Neural cell (in vitro differentiated cells): ENCODE data around the gene AFF1. TPM values are rescaled to one million over a fixed set of nuclear protein-coding genes. Genes with fewer than 3 reads are reported as not detected.

Experiments used
- H2AFZ ChIP-seq: fragments of 200-600, 300-800 bp; sonication (generic), shearing (Covaris generic); 2 replicates; pipeline ENCODE4 v1.6.0; 2014; ENCODE audit warnings: low read depth, mild to moderate bottlenecking, antibody characterized with exemption, low read length, moderate library complexity
- H3F3A ChIP-seq: fragments of 200-600 bp; shearing (Covaris generic); 2 replicates; pipeline ENCODE4 v1.6.1; 2016; ENCODE audit warnings: mild to moderate bottlenecking, moderate library complexity, mixed read lengths, antibody characterized with exemption, low read length; ENCODE audit not compliant: insufficient read depth, poor library complexity, severe bottlenecking
- H3K27ac ChIP-seq: fragments of 200-600, 300-800 bp; sonication (generic), shearing (Covaris generic); 2 replicates; pipeline ENCODE4 v1.5.1; 2014; ENCODE audit warnings: mild to moderate bottlenecking, low read length, moderate library complexity
- H3K27me3 ChIP-seq: fragments of 300-800, 200-600 bp; sonication (generic), shearing (Covaris generic); 2 replicates; pipeline ENCODE4 v1.6.0; 2014; ENCODE audit warnings: mild to moderate bottlenecking, low read depth, low read length, moderate library complexity; ENCODE audit not compliant: insufficient read depth
- H3K36me3 ChIP-seq: fragments of 300-800, 200-600 bp; sonication (generic), shearing (Covaris generic); 2 replicates; pipeline ENCODE4 v1.5.1; 2014; ENCODE audit warnings: mild to moderate bottlenecking, antibody characterized with exemption, low read length, moderate library complexity; ENCODE audit not compliant: insufficient read depth
- H3K4me2 ChIP-seq: fragments of 300-800, 200-600 bp; sonication (generic), shearing (Covaris generic); 2 replicates; pipeline ENCODE4 v1.6.0; 2014; ENCODE audit warnings: mild to moderate bottlenecking, low read length
- H3K4me3 ChIP-seq: fragments of 300-800, 200-600 bp; sonication (generic), shearing (Covaris generic); 2 replicates; pipeline ENCODE4 v1.5.1; 2014; ENCODE audit warnings: mild to moderate bottlenecking, low read length, moderate library complexity
- H3K79me2 ChIP-seq: fragments of 200-600 bp; shearing (Covaris generic); replicated peaks from 2 replicates; pipeline ENCODE4 v1.6.0; 2014; ENCODE audit warnings: mild to moderate bottlenecking, low read length, moderate library complexity; ENCODE audit not compliant: insufficient read depth
- H3K9ac ChIP-seq: fragments of 300-800, 200-600 bp; sonication (generic), shearing (Covaris generic); 2 replicates; pipeline ENCODE4 v1.6.1; 2016; ENCODE audit warnings: mild to moderate bottlenecking, low read length, mixed read lengths
- H3K9me2 ChIP-seq: fragments of 200-600 bp; shearing (Covaris generic); 2 replicates; pipeline ENCODE4 v1.6.1; 2016; ENCODE audit warnings: mild to moderate bottlenecking, low read length, mixed read lengths; ENCODE audit not compliant: insufficient read depth
- H3K9me3 ChIP-seq: fragments of 200-600, 300-800 bp; sonication (generic), shearing (Covaris generic); 2 replicates; pipeline ENCODE4 v1.6.1; 2016; ENCODE audit warnings: mild to moderate bottlenecking, mixed run types, low read length, moderate library complexity, mixed read lengths
- H4K20me1 ChIP-seq: fragments of 200-600 bp; shearing (Covaris generic); 2 replicates; pipeline ENCODE4 v1.6.1; 2016; ENCODE audit warnings: mild to moderate bottlenecking, mixed run types; ENCODE audit not compliant: insufficient read depth
- CTCF ChIP-seq: fragments of 450-650 bp; IDR thresholded peaks from 2 replicates; pipeline ENCODE4 v1.5.1; 2014; ENCODE audit warnings: antibody characterized with exemption, mild to moderate bottlenecking, moderate library complexity; ENCODE audit not compliant: poor library complexity, severe bottlenecking
- EP300 ChIP-seq: fragments of 450-650 bp; conservative IDR thresholded peaks from 2 replicates; pipeline ENCODE4 v1.6.1; 2014; ENCODE audit warnings: antibody characterized with exemption, mild to moderate bottlenecking, moderate library complexity; ENCODE audit not compliant: poor library complexity, severe bottlenecking
- EZH2 ChIP-seq: fragments of 200-600, 300-800 bp; shearing (Covaris generic), sonication (generic); IDR thresholded peaks from 2 replicates; pipeline ENCODE4 v1.6.1; 2014; ENCODE audit warnings: antibody characterized with exemption, low read length, borderline replicate concordance, mild to moderate bottlenecking; ENCODE audit not compliant: insufficient read depth, poor library complexity, severe bottlenecking
- MXI1 ChIP-seq: fragments of 450-650 bp; conservative IDR thresholded peaks from 2 replicates; pipeline ENCODE4 v1.6.1; 2014; ENCODE audit warnings: antibody characterized with exemption, mild to moderate bottlenecking; ENCODE audit not compliant: poor library complexity, severe bottlenecking
- POLR2AphosphoS5 ChIP-seq: IDR thresholded peaks from 2 replicates; pipeline ENCODE4 v1.6.1; 2012
- RAD21 ChIP-seq: fragments of 450-650 bp; conservative IDR thresholded peaks from 2 replicates; pipeline ENCODE4 v1.6.1; 2014; ENCODE audit warnings: antibody characterized with exemption, mild to moderate bottlenecking, moderate library complexity
- REST ChIP-seq: IDR thresholded peaks from 2 replicates; pipeline ENCODE4 v1.6.1; 2012; ENCODE audit warnings: borderline replicate concordance
- SMC3 ChIP-seq: fragments of 450-650 bp; conservative IDR thresholded peaks from 2 replicates; pipeline ENCODE4 v1.6.1; 2014; ENCODE audit warnings: antibody characterized with exemption, mild to moderate bottlenecking, moderate library complexity; ENCODE audit not compliant: poor library complexity
- TAF1 ChIP-seq: IDR thresholded peaks from 2 replicates; pipeline ENCODE4 v1.6.1; 2012; ENCODE audit warnings: low read depth
- polyA plus RNA-seq: library from polyadenylated mRNA; depleted of rRNA; stranded (reverse); fragments of >200 nt; gene quantifications from 2 replicates; pipeline ENCODE4 v1.2.3, GENCODE V29; 2014

Gene AFF1
- polyA plus RNA-seq, 1 donor from 2014 or later = 0.63 TPM

GRCh38 chr4:87025023-87025613 lies 90.3 kb downstream of the AFF1 start:
- Histone ChIP-seq H3K4me2 (no peak overlapping the region), H3K4me3 (no peak overlapping the region), H3K9ac (no peak overlapping the region), H3K9me3 (no peaks in the 10 kb centered on the region), H3K9me2 (no peaks in the 10 kb centered on the region), H4K20me1 (no peaks in the 10 kb centered on the region), H3K36me3 (no peaks in the 10 kb centered on the region), H3F3A (no peaks in the 10 kb centered on the region), H3K27ac (no peak overlapping the region), H2AFZ (no peak overlapping the region), H3K79me2 (peaks cover 35% of the 10 kb centered on the region), H3K27me3 (no peaks in the 10 kb centered on the region)
- no peak for TF ChIP-seq POLR2AphosphoS5
- TF ChIP-seq TAF1 = no peak

- TF ChIP-seq REST = no peak
- TF ChIP-seq POLR2AphosphoS5 = no peak
- TF ChIP-seq SMC3 = no peak
- no peak for TF ChIP-seq CTCF
- no peak for TF ChIP-seq MXI1
- TF ChIP-seq EZH2 = no peak
- no peak for TF ChIP-seq TAF1
- no peak for TF ChIP-seq RAD21
- TF ChIP-seq EP300 = no peak
- no peaks in the 10 kb centered on the region for H3K27me3 ChIP-seq
- no peak overlapping the region for H2AFZ ChIP-seq
- peaks cover 35% of the 10 kb centered on the region for H3K79me2 ChIP-seq
- H3K9me3 ChIP-seq = no peaks in the 10 kb centered on the region
- no peaks in the 10 kb centered on the region for H4K20me1 ChIP-seq
- H3K27ac ChIP-seq = no peak overlapping the region
- no peaks in the 10 kb centered on the region for H3F3A ChIP-seq
- no peaks in the 10 kb centered on the region for H3K36me3 ChIP-seq
- H3K4me2 ChIP-seq = no peak overlapping the region
- H3K4me3 ChIP-seq = no peak overlapping the region
- no peak overlapping the region for H3K9ac ChIP-seq
- H3K9me2 ChIP-seq = no peaks in the 10 kb centered on the region
Measured at GRCh38 chr4:87025614-87026041, 90.8 kb downstream of the AFF1 start.
